ENCODE measurements around the gene TOMM6.

TOMM6 gene

DNA sequence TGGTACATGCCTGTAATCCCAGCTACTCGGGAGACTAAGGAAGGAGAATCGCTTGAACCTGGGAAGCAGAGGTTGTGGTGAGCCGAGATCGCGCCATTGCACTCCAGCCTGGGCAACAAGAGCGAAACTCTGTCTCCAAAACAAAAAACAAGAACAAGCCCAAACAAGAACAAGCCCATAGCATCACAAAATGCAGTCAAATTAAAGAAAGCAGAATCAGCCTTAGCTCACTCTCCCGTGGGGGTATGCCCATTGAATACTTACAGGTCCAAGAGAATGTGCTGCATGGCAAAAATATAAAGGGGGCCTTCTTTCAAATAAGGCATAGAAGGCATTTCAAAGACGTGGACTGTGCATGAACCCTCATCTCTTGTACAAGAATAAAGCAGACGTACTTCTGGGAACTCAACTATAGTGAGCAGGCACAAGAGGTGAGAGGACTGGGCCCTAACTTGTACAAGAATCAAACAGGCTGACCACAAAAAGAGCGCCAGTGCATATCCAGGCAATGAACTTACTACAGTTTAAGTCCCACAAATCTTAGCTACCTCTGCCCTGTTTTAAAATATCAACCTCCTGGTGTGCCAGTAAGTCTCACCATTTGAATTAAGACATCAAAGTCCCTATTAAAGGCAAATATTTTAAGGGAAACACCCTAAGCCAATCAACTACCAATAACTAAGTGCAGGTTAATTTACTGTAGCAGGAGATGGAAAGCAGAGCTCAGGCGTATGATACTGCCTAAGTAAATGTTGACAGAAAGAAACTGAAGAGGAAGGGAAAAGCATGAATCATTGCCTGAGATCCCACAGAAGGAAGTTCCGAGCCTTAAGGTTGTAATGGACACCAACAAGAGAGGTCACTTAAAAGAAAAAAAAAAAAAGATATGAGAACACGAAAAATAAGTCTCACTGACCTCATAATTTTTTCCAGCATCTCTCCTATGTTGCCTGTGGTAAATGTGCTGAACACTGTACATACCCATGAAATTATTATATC lies 37.4 kb downstream of the TOMM6 start:
- DNase-seq, result no peak

DNA sequence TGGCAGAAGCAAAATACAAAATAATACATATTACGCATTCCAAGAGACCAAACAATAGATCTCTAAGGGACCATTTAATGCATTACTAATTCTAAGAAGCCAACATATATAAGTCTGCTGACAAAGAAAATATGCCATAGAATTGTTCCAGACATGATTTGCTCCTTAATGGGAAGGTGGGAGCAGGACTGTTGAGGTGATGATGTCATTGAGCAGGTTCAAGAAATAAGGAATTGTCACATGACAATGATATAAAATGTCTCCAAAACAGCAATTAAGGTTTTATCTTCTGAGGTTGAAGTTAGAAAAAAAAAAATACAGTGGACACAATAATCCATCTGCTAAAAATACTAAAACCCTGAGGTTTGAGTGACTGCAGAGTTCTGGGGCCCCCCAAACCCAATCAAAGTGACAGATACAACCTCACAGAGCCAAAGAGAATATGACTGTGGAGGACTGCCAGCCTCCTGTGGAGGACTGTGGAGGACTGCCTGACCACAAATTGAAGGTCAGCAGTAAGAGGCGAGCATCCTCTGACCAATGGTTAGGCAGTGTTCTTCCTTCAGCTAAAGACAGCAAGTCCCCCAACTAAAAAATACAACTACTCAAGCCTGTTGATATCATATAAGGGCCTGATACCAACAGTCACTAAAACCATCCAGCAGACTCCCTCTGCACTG lies 39.0 kb downstream of the TOMM6 start:
- DNase-seq, result no peak

DNA sequence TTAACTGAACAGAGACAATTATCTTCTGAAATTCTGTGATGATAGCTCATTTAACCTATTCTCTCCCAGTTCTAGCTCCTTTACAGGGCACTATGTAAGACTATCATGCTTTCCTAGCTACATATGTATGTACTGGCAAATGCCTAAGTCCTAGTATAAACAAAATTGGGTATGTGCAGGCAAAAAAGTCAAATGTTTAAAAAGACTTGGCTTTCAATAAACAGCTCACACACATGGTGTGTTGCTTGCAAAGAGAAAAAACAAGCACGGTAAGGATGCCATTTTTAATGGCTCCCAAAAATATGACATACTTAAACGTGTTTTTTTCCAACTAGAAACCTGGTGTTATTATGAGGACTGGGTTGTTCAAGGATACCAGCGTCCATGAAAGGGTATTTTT lies 44.8 kb downstream of the TOMM6 start:
- DNase-seq, result no peak

DNA sequence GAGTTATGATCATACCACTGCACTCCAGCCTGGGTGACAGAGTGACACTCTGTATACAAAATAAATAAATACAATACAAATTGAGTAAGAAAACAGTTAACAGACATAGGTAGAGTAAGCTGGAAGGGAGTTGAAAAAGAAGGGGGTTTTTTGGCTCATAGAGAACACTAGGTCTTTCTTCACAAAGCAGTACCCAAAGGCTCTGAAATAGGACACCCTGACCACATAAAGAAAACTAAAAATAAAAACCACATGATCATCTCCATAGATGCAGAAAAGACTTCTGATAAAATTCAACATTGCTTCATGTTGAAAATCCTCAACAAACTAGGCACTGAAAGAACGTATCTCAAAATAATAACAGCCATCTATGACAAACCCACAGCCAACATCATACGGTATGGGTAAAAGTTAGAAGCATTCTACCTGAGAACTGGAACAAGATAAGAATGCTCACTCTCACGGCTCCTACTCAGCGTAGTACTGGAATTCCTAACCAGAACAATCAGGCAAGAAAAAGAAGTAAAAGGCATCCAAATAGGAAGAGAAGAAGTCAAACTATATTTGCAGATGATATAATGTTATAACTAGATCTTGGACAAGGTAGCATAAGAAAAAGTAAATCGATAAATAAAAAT lies 48.6 kb downstream of the TOMM6 start:
- no peak for DNase-seq

DNA sequence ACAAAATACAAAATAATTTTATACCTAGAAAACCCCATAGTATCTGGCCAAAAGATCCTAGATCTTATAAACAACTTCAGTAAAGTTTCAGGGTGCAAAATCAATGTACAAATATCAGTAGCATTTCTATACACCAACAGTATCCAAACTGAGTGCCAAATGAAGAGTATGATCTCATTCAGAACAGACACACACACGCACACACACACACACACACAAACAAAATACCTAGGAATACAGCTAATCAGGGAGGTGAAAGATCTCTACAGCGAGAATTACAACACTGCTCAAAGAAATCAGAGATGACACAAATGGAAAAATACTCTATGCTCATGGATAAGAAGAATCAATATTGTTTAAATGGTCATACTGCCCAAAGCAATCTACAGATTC lies 49.2 kb downstream of the TOMM6 start:
- no peak for DNase-seq
